HEK293 (cell line): Measurements from ENCODE around the gene C7orf33.

Source experiments
- CTCF ChIA-PET: fragments of 350-600 bp; formaldehyde crosslinking; extraction: SDS; loops from one replicate; lab custom pipeline; 2021; ENCODE audit warnings: antibody characterized with exemption; lab: Yijun Ruan, JAX
- POLR2A ChIA-PET: fragments of 300-600 bp; formaldehyde crosslinking; extraction: SDS; loops from one replicate; lab custom pipeline; 2020; ENCODE audit warnings: antibody characterized with exemption, inconsistent platforms; lab: Yijun Ruan, JAX
- H3K27ac ChIP-seq: fragments of 200-500 bp; sonication (Bioruptor generic); 2 replicates; pipeline ENCODE4 v1.5.1; 2014; ENCODE audit warnings: low read depth, low read length, control low read depth, inconsistent platforms; ENCODE audit errors: extremely low read depth
- H3K36me3 ChIP-seq, 2 experiments: fragments of 200-500 bp in 1 of 2; sonication (Bioruptor generic) in 1 of 2; 1 replicate in 1 of 2; 2 replicates in 1 of 2; pipeline ENCODE4 v1.5.1; 2014 to 2017; ENCODE audit warnings: inconsistent platforms in 2 of 2, low read length in 2 of 2; ENCODE audit not compliant: control insufficient read depth in 2 of 2, insufficient read depth in 1 of 2
- H3K4me1 ChIP-seq: fragments of 200-500 bp; sonication (Bioruptor generic); 2 replicates; pipeline ENCODE4 v1.5.1; 2014; ENCODE audit warnings: mild to moderate bottlenecking, low read length, inconsistent platforms; ENCODE audit not compliant: control insufficient read depth, insufficient read depth
- H3K4me3 ChIP-seq: 2 replicates; pipeline ENCODE4 v1.5.1; 2011; ENCODE audit warnings: low read depth, mild to moderate bottlenecking, control low read depth, low read length, moderate library complexity
- H3K9me3 ChIP-seq: fragments of 200-500 bp; sonication (Bioruptor generic); 2 replicates; pipeline ENCODE4 v1.5.1; 2014; ENCODE audit warnings: low read depth, low read length, inconsistent platforms; ENCODE audit not compliant: control insufficient read depth, insufficient read depth
- ATF2 ChIP-seq: fragments of 450-650 bp; formaldehyde crosslinking; IDR thresholded peaks from 2 replicates; pipeline ENCODE4 v1.5.1; 2016; ENCODE audit warnings: missing biosample characterization, missing genetic modification characterization, low read depth
- BCL11A ChIP-seq: fragments of 450-650 bp; formaldehyde crosslinking; IDR thresholded peaks from 2 replicates; pipeline ENCODE4 v1.5.1; 2016; ENCODE audit warnings: low read depth, missing biosample characterization, missing genetic modification characterization
- FEZF1 ChIP-seq: fragments of 450-650 bp; formaldehyde crosslinking; IDR thresholded peaks from 2 replicates; pipeline ENCODE4 v1.5.1; 2016; ENCODE audit warnings: missing biosample characterization, missing genetic modification characterization
- GFI1B ChIP-seq: fragments of 450-650 bp; formaldehyde crosslinking; IDR thresholded peaks from 2 replicates; pipeline ENCODE4 v1.5.1; 2016; ENCODE audit warnings: missing biosample characterization, missing genetic modification characterization
- GLIS2 ChIP-seq: fragments of 450-650 bp; formaldehyde crosslinking; IDR thresholded peaks from 2 replicates; pipeline ENCODE4 v1.5.1; 2016; ENCODE audit warnings: missing biosample characterization, missing genetic modification characterization
- MZF1 ChIP-seq: fragments of 450-650 bp; formaldehyde crosslinking; IDR thresholded peaks from 2 replicates; pipeline ENCODE4 v1.5.1; 2017; ENCODE audit warnings: missing biosample characterization, missing genetic modification characterization, borderline replicate concordance
- RBAK ChIP-seq: fragments of 450-650 bp; formaldehyde crosslinking; IDR thresholded peaks from 2 replicates; pipeline ENCODE4 v1.5.1; 2016; ENCODE audit warnings: missing biosample characterization, missing genetic modification characterization
- YY2 ChIP-seq: fragments of 450-650 bp; formaldehyde crosslinking; IDR thresholded peaks from 2 replicates; pipeline ENCODE4 v1.5.1; 2016; ENCODE audit warnings: missing biosample characterization, missing genetic modification characterization
- ZBTB8A ChIP-seq: fragments of 450-650 bp; formaldehyde crosslinking; IDR thresholded peaks from 2 replicates; pipeline ENCODE4 v1.5.1; 2016; ENCODE audit warnings: missing biosample characterization, missing genetic modification characterization
- ZNF10 ChIP-seq: fragments of 450-650 bp; formaldehyde crosslinking; IDR thresholded peaks from 2 replicates; pipeline ENCODE4 v1.5.1; 2017; ENCODE audit warnings: missing biosample characterization, missing genetic modification characterization
- ZNF2 ChIP-seq: fragments of 450-650 bp; formaldehyde crosslinking; IDR thresholded peaks from 2 replicates; pipeline ENCODE4 v1.5.1; 2016; ENCODE audit warnings: missing biosample characterization, missing genetic modification characterization
- ZNF202 ChIP-seq: fragments of 450-650 bp; formaldehyde crosslinking; IDR thresholded peaks from 2 replicates; pipeline ENCODE4 v1.5.1; 2016; ENCODE audit warnings: missing biosample characterization, missing genetic modification characterization, borderline replicate concordance
- ZNF324 ChIP-seq: fragments of 450-650 bp; formaldehyde crosslinking; IDR thresholded peaks from 2 replicates; pipeline ENCODE4 v1.5.1; 2016; ENCODE audit warnings: missing biosample characterization, missing genetic modification characterization
- ZNF404 ChIP-seq: fragments of 450-650 bp; formaldehyde crosslinking; IDR thresholded peaks from 2 replicates; pipeline ENCODE4 v1.5.1; 2017; ENCODE audit warnings: missing biosample characterization, missing genetic modification characterization
- ZNF654 ChIP-seq: fragments of 450-650 bp; formaldehyde crosslinking; IDR thresholded peaks from 2 replicates; pipeline ENCODE4 v1.5.1; 2016; ENCODE audit warnings: low read depth, missing biosample characterization, missing genetic modification characterization
- ZNF677 ChIP-seq: fragments of 450-650 bp; IDR thresholded peaks from 2 replicates; pipeline ENCODE4 v1.5.0; 2018; ENCODE audit warnings: missing biosample characterization, mild to moderate bottlenecking, missing genetic modification characterization, moderate library complexity
- ZNF830 ChIP-seq: fragments of 450-650 bp; IDR thresholded peaks from 2 replicates; pipeline ENCODE4 v1.5.0; 2018; ENCODE audit warnings: missing biosample characterization, missing genetic modification characterization, low read depth, mild to moderate bottlenecking, moderate library complexity
- ZNF837 ChIP-seq: fragments of 450-650 bp; formaldehyde crosslinking; IDR thresholded peaks from 2 replicates; pipeline ENCODE4 v1.5.1; 2016; ENCODE audit warnings: missing biosample characterization, missing genetic modification characterization
- ZSCAN16 ChIP-seq: fragments of 450-650 bp; formaldehyde crosslinking; IDR thresholded peaks from 2 replicates; pipeline ENCODE4 v1.5.1; 2016; ENCODE audit warnings: missing biosample characterization, missing genetic modification characterization
- ZSCAN23 ChIP-seq: fragments of 450-650 bp; formaldehyde crosslinking; IDR thresholded peaks from 2 replicates; pipeline ENCODE4 v1.5.1; 2016; ENCODE audit warnings: missing biosample characterization, missing genetic modification characterization
- TF ChIP-seq, protein P1 (sequence below): fragments of 450-650 bp; formaldehyde crosslinking; IDR thresholded peaks from 2 replicates; pipeline ENCODE4 v1.5.1; 2016; ENCODE audit warnings: missing biosample characterization, missing genetic modification characterization
- TF ChIP-seq, protein P2 (sequence below): fragments of 450-650 bp; formaldehyde crosslinking; IDR thresholded peaks from 2 replicates; pipeline ENCODE4 v1.5.1; 2016; ENCODE audit warnings: missing biosample characterization, missing genetic modification characterization
- TF ChIP-seq, protein P3 (sequence below): fragments of 450-650 bp; formaldehyde crosslinking; IDR thresholded peaks from 2 replicates; pipeline ENCODE4 v1.5.1; 2016; ENCODE audit warnings: missing biosample characterization, missing genetic modification characterization
- TF ChIP-seq, protein P4 (sequence below): fragments of 450-650 bp; formaldehyde crosslinking; IDR thresholded peaks from 2 replicates; pipeline ENCODE4 v1.5.1; 2016; ENCODE audit warnings: missing biosample characterization, missing genetic modification characterization

Gene C7orf33

DNA sequence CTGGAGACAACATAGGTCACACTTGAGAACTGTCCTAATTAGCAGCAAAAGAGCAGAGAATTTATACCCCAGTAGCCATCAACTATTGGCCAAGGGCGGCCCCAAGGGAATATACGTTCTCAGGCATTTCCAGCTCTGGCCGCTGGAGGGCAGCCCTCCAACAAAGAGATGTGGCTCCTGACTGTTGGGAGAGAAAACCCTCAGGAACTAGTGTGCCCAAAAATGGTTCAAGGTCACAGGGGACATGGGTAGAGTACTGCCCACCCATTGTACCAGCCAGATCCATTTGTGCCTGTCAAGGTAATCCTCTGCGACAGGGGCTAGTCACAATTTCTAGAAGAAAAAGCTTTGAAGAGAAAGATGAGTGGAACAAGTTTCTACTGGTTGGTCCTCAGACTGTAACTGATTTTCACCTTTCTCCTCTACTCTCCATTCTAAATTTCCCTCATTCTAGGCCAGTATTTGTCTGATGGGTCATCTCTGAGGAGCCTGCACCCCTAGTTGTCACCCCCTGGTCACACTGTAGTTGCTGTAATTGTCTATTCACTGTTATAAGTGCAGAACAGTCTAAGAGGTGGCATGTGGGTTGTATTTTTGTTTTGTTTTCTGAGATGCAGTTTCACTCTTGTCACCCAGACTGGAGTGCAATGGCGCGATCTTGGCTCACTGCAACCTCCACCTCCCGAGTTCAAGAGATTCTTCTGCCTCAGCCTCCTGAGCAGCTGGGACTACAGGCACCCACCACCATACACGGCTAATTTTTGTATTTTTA is 14.7 kb upstream of the C7orf33 start (continued):
- TF ChIP-seq ZNF324 (tag by site-specific recombination): 0 out of 2 replicates have a peak, but pooled peaks have one; percentile 52
- no peak for TF ChIP-seq GFI1B (tag by site-specific recombination)
- peak; percentile 44; the same call in 1 of the 2 replicates for TF ChIP-seq ZNF2 (tag by site-specific recombination)
- peak; percentile 31; the same call in 1 of the 2 replicates for TF ChIP-seq FEZF1 (tag by site-specific recombination)
- TF ChIP-seq, protein P1, sequence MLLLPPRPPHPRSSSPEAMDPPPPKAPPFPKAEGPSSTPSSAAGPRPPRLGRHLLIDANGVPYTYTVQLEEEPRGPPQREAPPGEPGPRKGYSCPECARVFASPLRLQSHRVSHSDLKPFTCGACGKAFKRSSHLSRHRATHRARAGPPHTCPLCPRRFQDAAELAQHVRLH (tag by site-specific recombination): 0 out of 2 replicates have a peak, but pooled peaks have one; percentile 16
- no peak for TF ChIP-seq MZF1 (tag by site-specific recombination)
- no peak for TF ChIP-seq ZNF830 (tag by site-specific recombination)
- TF ChIP-seq, protein P2, sequence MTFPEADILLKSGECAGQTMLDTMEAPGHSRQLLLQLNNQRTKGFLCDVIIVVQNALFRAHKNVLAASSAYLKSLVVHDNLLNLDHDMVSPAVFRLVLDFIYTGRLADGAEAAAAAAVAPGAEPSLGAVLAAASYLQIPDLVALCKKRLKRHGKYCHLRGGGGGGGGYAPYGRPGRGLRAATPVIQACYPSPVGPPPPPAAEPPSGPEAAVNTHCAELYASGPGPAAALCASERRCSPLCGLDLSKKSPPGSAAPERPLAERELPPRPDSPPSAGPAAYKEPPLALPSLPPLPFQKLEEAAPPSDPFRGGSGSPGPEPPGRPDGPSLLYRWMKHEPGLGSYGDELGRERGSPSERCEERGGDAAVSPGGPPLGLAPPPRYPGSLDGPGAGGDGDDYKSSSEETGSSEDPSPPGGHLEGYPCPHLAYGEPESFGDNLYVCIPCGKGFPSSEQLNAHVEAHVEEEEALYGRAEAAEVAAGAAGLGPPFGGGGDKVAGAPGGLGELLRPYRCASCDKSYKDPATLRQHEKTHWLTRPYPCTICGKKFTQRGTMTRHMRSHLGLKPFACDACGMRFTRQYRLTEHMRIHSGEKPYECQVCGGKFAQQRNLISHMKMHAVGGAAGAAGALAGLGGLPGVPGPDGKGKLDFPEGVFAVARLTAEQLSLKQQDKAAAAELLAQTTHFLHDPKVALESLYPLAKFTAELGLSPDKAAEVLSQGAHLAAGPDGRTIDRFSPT (tag by site-specific recombination): peak; percentile 28; the same call in 1 of the 2 replicates
- no peak for TF ChIP-seq RBAK (tag by site-specific recombination)
- TF ChIP-seq ZNF654 (tag by site-specific recombination): peak; percentile 80
- TF ChIP-seq YY2 (tag by site-specific recombination): no peak

- no peaks in the 10 kb centered on the region for H3K9me3 ChIP-seq
- no peaks in the 10 kb centered on the region for H3K36me3 ChIP-seq
- no peak overlapping the region for H3K27ac ChIP-seq
- TF ChIP-seq MZF1 (tag by site-specific recombination): no peak
- TF ChIP-seq, protein P3, sequence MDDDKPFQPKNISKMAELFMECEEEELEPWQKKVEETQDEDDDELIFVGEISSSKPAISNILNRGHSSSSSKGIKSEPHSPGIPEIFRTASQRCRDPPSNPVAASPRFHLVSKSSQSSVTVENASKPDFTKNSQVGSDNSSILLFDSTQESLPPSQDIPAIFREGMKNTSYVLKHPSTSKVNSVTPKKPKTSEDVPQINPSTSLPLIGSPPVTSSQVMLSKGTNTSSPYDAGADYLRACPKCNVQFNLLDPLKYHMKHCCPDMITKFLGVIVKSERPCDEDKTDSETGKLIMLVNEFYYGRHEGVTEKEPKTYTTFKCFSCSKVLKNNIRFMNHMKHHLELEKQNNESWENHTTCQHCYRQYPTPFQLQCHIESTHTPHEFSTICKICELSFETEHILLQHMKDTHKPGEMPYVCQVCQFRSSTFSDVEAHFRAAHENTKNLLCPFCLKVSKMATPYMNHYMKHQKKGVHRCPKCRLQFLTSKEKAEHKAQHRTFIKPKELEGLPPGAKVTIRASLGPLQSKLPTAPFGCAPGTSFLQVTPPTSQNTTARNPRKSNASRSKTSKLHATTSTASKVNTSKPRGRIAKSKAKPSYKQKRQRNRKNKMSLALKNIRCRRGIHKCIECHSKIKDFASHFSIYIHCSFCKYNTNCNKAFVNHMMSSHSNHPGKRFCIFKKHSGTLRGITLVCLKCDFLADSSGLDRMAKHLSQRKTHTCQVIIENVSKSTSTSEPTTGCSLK (tag by site-specific recombination): no peak
- no peak for TF ChIP-seq GLIS2 (tag by site-specific recombination)
- TF ChIP-seq ZNF677 (tag by site-specific recombination): no peak
- no peak for TF ChIP-seq ZBTB8A
- TF ChIP-seq BCL11A (tag by site-specific recombination): no peak
- TF ChIP-seq ZNF10 (tag by site-specific recombination): no peak
- TF ChIP-seq, protein P4, sequence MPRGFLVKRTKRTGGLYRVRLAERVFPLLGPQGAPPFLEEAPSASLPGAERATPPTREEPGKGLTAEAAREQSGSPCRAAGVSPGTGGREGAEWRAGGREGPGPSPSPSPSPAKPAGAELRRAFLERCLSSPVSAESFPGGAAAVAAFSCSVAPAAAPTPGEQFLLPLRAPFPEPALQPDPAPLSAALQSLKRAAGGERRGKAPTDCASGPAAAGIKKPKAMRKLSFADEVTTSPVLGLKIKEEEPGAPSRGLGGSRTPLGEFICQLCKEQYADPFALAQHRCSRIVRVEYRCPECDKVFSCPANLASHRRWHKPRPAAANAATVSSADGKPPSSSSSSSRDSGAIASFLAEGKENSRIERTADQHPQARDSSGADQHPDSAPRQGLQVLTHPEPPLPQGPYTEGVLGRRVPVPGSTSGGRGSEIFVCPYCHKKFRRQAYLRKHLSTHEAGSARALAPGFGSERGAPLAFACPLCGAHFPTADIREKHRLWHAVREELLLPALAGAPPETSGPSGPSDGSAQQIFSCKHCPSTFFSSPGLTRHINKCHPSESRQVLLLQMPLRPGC (tag by site-specific recombination): no peak
- no peak for TF ChIP-seq ZNF837 (tag by site-specific recombination)
- no peak for TF ChIP-seq ZSCAN23 (tag by site-specific recombination)
- no peak for TF ChIP-seq ZSCAN16 (tag by site-specific recombination)
- TF ChIP-seq ZNF404 (tag by site-specific recombination): no peak
- no peak for TF ChIP-seq ATF2 (tag by site-specific recombination)
- no peak for TF ChIP-seq ZNF202
- TF ChIP-seq, all 188 proteins: peak for 0
- POLR2A ChIA-PET: no interaction called here
- no peaks in the 10 kb centered on the region for H3K4me1 ChIP-seq
- CTCF ChIA-PET: no interaction called here
- no peak overlapping the region for H3K4me3 ChIP-seq
Measured at GRCh38 chr7:148579366-148579765, 11.2 kb upstream of the C7orf33 start.
